CD14-positive monocyte (primary cell): ENCODE measurements around the gene GDI2. TPM values are rescaled to one million over a fixed set of nuclear protein-coding genes. Genes with fewer than 3 reads are reported as not detected.
"Not testable (repeated sequence)": the region's sequence is repeated elsewhere in the genome, so short reads cannot be mapped to it uniquely, and the experiment has no call there.

Experiments used
- DNase-seq, 3 donors: peaks; one replicate each; pipeline ENCODE4 v3.0.0-alpha.2; 2011 to 2022
- H2AFZ ChIP-seq: 2 replicates; pipeline ENCODE4 v1.6.0; 2012; ENCODE audit warnings: mild to moderate bottlenecking, low read depth, low read length, inconsistent platforms; ENCODE audit not compliant: insufficient read depth, poor library complexity, severe bottlenecking
- H3K27ac ChIP-seq, 2 donors: 1 replicate in 1 of 2; 2 replicates in 1 of 2; pipeline ENCODE4 v1.5.1; 2012 to 2013; ENCODE audit warnings: low read length in 2 of 2, control low read depth in 1 of 2, inconsistent platforms in 1 of 2, low read depth in 1 of 2, mild to moderate bottlenecking in 1 of 2
- H3K27me3 ChIP-seq, 2 donors: one replicate each; pipeline versions ENCODE4 v1.6.0 to v1.6.1; 2011 to 2013; ENCODE audit warnings: low read length in 2 of 2; ENCODE audit not compliant: control insufficient read depth in 2 of 2, insufficient read depth in 2 of 2
- H3K36me3 ChIP-seq, 2 donors: replicated peaks in 1 of 2; 1 replicate in 1 of 2; 2 replicates in 1 of 2; pipeline versions ENCODE4 v1.5.1 to v1.6.1; 2012 to 2013; ENCODE audit warnings: low read length in 2 of 2, control low read depth in 1 of 2, inconsistent platforms in 1 of 2, mild to moderate bottlenecking in 1 of 2; ENCODE audit not compliant: insufficient read depth in 2 of 2, control insufficient read depth in 1 of 2
- H3K4me1 ChIP-seq, 2 donors: 1 replicate in 1 of 2; 2 replicates in 1 of 2; pipeline versions ENCODE4 v1.5.1 to v1.6.1; 2012 to 2013; ENCODE audit warnings: low read length in 2 of 2, control low read depth in 1 of 2, inconsistent platforms in 1 of 2, mild to moderate bottlenecking in 1 of 2, moderate library complexity in 1 of 2; ENCODE audit not compliant: insufficient read depth in 2 of 2, control insufficient read depth in 1 of 2
- H3K4me2 ChIP-seq: replicated peaks from 2 replicates; pipeline ENCODE3; 2012; ENCODE audit warnings: low read length, moderate library complexity, mild to moderate bottlenecking; ENCODE audit not compliant: poor library complexity, severe bottlenecking; ENCODE audit errors: extremely low read depth
- H3K4me3 ChIP-seq, 3 experiments: fragments of 200-600 bp in 1 of 3; sonication (generic) in 1 of 3; replicated peaks in 1 of 3; 1 replicate in 2 of 3; 2 replicates in 1 of 3; pipeline ENCODE4 v1.5.1; 2011 to 2013; ENCODE audit warnings: low read length in 3 of 3, mild to moderate bottlenecking in 3 of 3, control low read depth in 2 of 3, low read depth in 2 of 3, inconsistent platforms in 1 of 3, moderate library complexity in 1 of 3
- H3K79me2 ChIP-seq: 2 replicates; pipeline ENCODE4 v1.6.0; 2012; ENCODE audit warnings: mild to moderate bottlenecking, control low read depth, inconsistent platforms, low read length, moderate library complexity; ENCODE audit not compliant: insufficient read depth
- H3K9ac ChIP-seq: 2 replicates; pipeline ENCODE4 v1.6.0; 2017; ENCODE audit warnings: low read length, mild to moderate bottlenecking; ENCODE audit not compliant: insufficient read depth, poor library complexity, severe bottlenecking
- H3K9me3 ChIP-seq, 2 donors: replicated peaks in 1 of 2; 1 replicate in 1 of 2; 2 replicates in 1 of 2; pipeline versions ENCODE4 v1.5.1 to v1.6.1; 2012 to 2013; ENCODE audit warnings: low read length in 2 of 2, control low read depth in 1 of 2; ENCODE audit not compliant: control insufficient read depth in 1 of 2, insufficient read depth in 1 of 2
- H4K20me1 ChIP-seq: 2 replicates; pipeline ENCODE4 v1.6.0; 2012; ENCODE audit warnings: mild to moderate bottlenecking, low read length, control low read depth, moderate library complexity; ENCODE audit not compliant: insufficient read depth
- H3K27ac Mint-ChIP-seq, 7 donors: one replicate each; pipeline ENCODE4 v1.8.0; 2020; ENCODE audit warnings: mild to moderate bottlenecking in 7 of 7, mixed read lengths in 7 of 7, moderate library complexity in 6 of 7, inconsistent platforms in 2 of 7
- H3K27me3 Mint-ChIP-seq, 3 donors: one replicate each; pipeline ENCODE4 v1.8.0; 2021 to 2022; ENCODE audit warnings: low read depth in 3 of 3, mild to moderate bottlenecking in 3 of 3, mixed read lengths in 3 of 3, moderate library complexity in 3 of 3, inconsistent platforms in 1 of 3
- H3K36me3 Mint-ChIP-seq, 2 donors: one replicate each; pipeline ENCODE4 v1.8.0; 2020; ENCODE audit warnings: mixed read lengths in 2 of 2, inconsistent platforms in 1 of 2, mild to moderate bottlenecking in 1 of 2
- H3K4me1 Mint-ChIP-seq: one replicate; pipeline ENCODE4 v1.8.0; 2020; ENCODE audit warnings: mild to moderate bottlenecking, mixed read lengths
- H3K4me3 Mint-ChIP-seq, 2 donors: one replicate each; pipeline ENCODE4 v1.8.0; 2020; ENCODE audit warnings: mild to moderate bottlenecking in 2 of 2, mixed read lengths in 2 of 2, moderate library complexity in 1 of 2
- H3K9me3 Mint-ChIP-seq, 7 donors: one replicate each; pipeline ENCODE4 v1.8.0; 2020 to 2022; ENCODE audit warnings: mixed read lengths in 7 of 7, mild to moderate bottlenecking in 6 of 7, moderate library complexity in 6 of 7, inconsistent platforms in 2 of 7
- CTCF ChIP-seq: fragments of 200-600 bp; IDR thresholded peaks from one replicate; pipeline ENCODE4 v1.8.0; 2022; ENCODE audit warnings: antibody characterized with exemption, mild to moderate bottlenecking
- WGBS: methylation state at CpG from one replicate; pipeline ENCODE4 v1.1.5; 2013; ENCODE audit warnings: missing lambda C conversion rate; ENCODE audit not compliant: insufficient coverage; 5-methylcytosine and 5-hydroxymethylcytosine counted together
- intact Hi-C, 2 donors: fragments of 100-400 bp; cut with micrococcal nuclease; formaldehyde crosslinking; loops; one replicate each; pipeline versions ENCODE4 v1.15.0 to v1.15.1; 2023
- polyA plus RNA-seq, 3 donors: library from polyadenylated mRNA; depleted of rRNA in 1 of 3; unstranded in 2 of 3; stranded (reverse) in 1 of 3; fragments of 300-500 nt in 2 of 3; fragments of >200 nt in 1 of 3; fragmentation: Illumina TruSeq in 2 of 3; gene quantifications; 1 replicate in 2 of 3; 2 replicates in 1 of 3; pipeline ENCODE4 v1.2.3, GENCODE V29; 2012 to 2021

GDI2 gene
- polyA plus RNA-seq, 3 donors = 100 to 320 (median 316) TPM

- Histone ChIP-seq H3K27ac (no peak overlapping the region), H3K4me3 (no peak overlapping the region), H3K9me3 (no peaks in the 10 kb centered on the region), H3K4me2 (no peak overlapping the region), H2AFZ (no peak overlapping the region), H4K20me1 (no peaks in the 10 kb centered on the region), H3K36me3 (no peaks in the 10 kb centered on the region), H3K4me1 (no peaks in the 10 kb centered on the region), H3K79me2 (no peaks in the 10 kb centered on the region), H3K27me3 (no peaks in the 10 kb centered on the region), H3K9ac (no peak overlapping the region)
- DNase-seq = no peak
- Mint-ChIP-seq H3K4me3 (no peak overlapping the region), H3K9me3 (no peaks in the 10 kb centered on the region), H3K27me3 (peaks cover 0 to 1% (median 0%) of the 10 kb centered on the region in 3 donors), H3K4me1 (no peaks in the 10 kb centered on the region), H3K36me3 (no peaks in the 10 kb centered on the region), H3K27ac (no peak overlapping the region)
- 97% methylated on average over 15 of the region's 16 CpGs for WGBS
- intact Hi-C loops = no loop called here
- no peak for TF ChIP-seq CTCF
Observed at GRCh38 chr10:5828725-5829124, 15.5 kb upstream of the GDI2 start.

- Mint-ChIP-seq H3K36me3 (no peaks in the 10 kb centered on the region), H3K9me3 (no peaks in the 10 kb centered on the region), H3K27ac (no peak overlapping the region), H3K27me3 (peaks cover 0 to 1% (median 0%) of the 10 kb centered on the region in 3 donors), H3K4me3 (no peak overlapping the region), H3K4me1 (no peaks in the 10 kb centered on the region)
- H2AFZ ChIP-seq = no peak overlapping the region
- no peaks in the 10 kb centered on the region for H3K79me2 ChIP-seq
- H3K27ac ChIP-seq = no peak overlapping the region
- H3K9me3 ChIP-seq = no peaks in the 10 kb centered on the region
- intact Hi-C loops = no loop called here
- H3K4me1 ChIP-seq = no peaks in the 10 kb centered on the region
- no peak for TF ChIP-seq CTCF
- no peak overlapping the region for H3K4me2 ChIP-seq
- 96% methylated on average over 4 of the region's 6 CpGs for WGBS
- DNase-seq = no peak
- H3K9ac ChIP-seq = no peak overlapping the region
- H3K36me3 ChIP-seq = no peaks in the 10 kb centered on the region
- H3K4me3 ChIP-seq = no peak overlapping the region
- no peaks in the 10 kb centered on the region for H3K27me3 ChIP-seq
- H4K20me1 ChIP-seq = no peaks in the 10 kb centered on the region
Observed at GRCh38 chr10:5827841-5828240, 14.6 kb upstream of the GDI2 start.

GRCh38 chr10:5826511-5826910 is 13.3 kb upstream of the GDI2 start:
- H3K36me3 Mint-ChIP-seq, H3K9me3 Mint-ChIP-seq, H3K27ac Mint-ChIP-seq, H3K4me3 ChIP-seq, H4K20me1 ChIP-seq, H3K4me3 Mint-ChIP-seq, DNase-seq, H3K27ac ChIP-seq, H3K36me3 ChIP-seq, H3K9ac ChIP-seq, H3K9me3 ChIP-seq, intact Hi-C loops, H3K27me3 ChIP-seq, H3K4me1 Mint-ChIP-seq, H2AFZ ChIP-seq, H3K4me2 ChIP-seq, H3K4me1 ChIP-seq, H3K27me3 Mint-ChIP-seq, H3K79me2 ChIP-seq: not testable (repeated sequence)
- WGBS = 100% methylated on average over 2 of the region's 6 CpGs
